Measurements from ENCODE around the gene PEAR1.

- TF ChIP-seq, protein P1, sequence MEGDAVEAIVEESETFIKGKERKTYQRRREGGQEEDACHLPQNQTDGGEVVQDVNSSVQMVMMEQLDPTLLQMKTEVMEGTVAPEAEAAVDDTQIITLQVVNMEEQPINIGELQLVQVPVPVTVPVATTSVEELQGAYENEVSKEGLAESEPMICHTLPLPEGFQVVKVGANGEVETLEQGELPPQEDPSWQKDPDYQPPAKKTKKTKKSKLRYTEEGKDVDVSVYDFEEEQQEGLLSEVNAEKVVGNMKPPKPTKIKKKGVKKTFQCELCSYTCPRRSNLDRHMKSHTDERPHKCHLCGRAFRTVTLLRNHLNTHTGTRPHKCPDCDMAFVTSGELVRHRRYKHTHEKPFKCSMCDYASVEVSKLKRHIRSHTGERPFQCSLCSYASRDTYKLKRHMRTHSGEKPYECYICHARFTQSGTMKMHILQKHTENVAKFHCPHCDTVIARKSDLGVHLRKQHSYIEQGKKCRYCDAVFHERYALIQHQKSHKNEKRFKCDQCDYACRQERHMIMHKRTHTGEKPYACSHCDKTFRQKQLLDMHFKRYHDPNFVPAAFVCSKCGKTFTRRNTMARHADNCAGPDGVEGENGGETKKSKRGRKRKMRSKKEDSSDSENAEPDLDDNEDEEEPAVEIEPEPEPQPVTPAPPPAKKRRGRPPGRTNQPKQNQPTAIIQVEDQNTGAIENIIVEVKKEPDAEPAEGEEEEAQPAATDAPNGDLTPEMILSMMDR (IDR thresholded peaks at IDR 0.05) = no peak
- TF ChIP-seq POLR2A (IDR thresholded peaks at IDR 0.05) (no peak), POLR2AphosphoS5 (IDR thresholded peaks at IDR 0.05; ENCODE audit: insufficient read depth in 1 of 2, low read depth in 1 of 2) (no peak)
Measured at GRCh38 chr1:156926175-156926574, 32.7 kb downstream of the PEAR1 start.
